Testis (tissue), 3 donors: ENCODE measurements around the gene RFXANK. TPM values are rescaled to one million over a fixed set of nuclear protein-coding genes. Genes with fewer than 3 reads are reported as not detected.

Experiments used
- DNase-seq: peaks from one replicate; pipeline ENCODE4 v3.0.0-alpha.2; 2019
- H3K27ac ChIP-seq, 2 donors: fragments of 200-600 bp; sonication (generic); one replicate each; pipeline ENCODE4 v1.5.1; 2019
- H3K27me3 ChIP-seq: fragments of 200-600 bp; sonication (generic); one replicate; pipeline ENCODE4 v1.5.1; 2019
- H3K36me3 ChIP-seq: fragments of 200-600 bp; sonication (generic); one replicate; pipeline ENCODE4 v1.5.1; 2017; ENCODE audit warnings: low read depth; ENCODE audit errors: missing control alignments
- H3K4me1 ChIP-seq: fragments of 200-600 bp; sonication (generic); one replicate; pipeline ENCODE4 v1.5.1; 2019
- H3K4me3 ChIP-seq, 2 donors: fragments of 200-600 bp; sonication (generic); one replicate each; pipeline ENCODE4 v1.5.1; 2017 to 2019
- H3K9me3 ChIP-seq: fragments of 200-600 bp; sonication (generic); one replicate; pipeline ENCODE4 v1.5.1; 2017
- CTCF ChIP-seq, 3 experiments: fragments of 450-650 bp in 2 of 3; fragments of 200-600 bp in 1 of 3; sonication (generic) in 1 of 3; IDR thresholded peaks; one replicate each; pipeline ENCODE4 v1.5.1; 2016 to 2019; ENCODE audit warnings: antibody characterized with exemption in 3 of 3, mild to moderate bottlenecking in 2 of 3, moderate library complexity in 1 of 3
- POLR2A ChIP-seq: fragments of 450-650 bp; IDR thresholded peaks from one replicate; pipeline ENCODE4 v1.6.1; 2017; ENCODE audit warnings: antibody characterized with exemption, mild to moderate bottlenecking, moderate library complexity
- WGBS, 2 donors: methylation state at CpG; one replicate each; pipeline ENCODE4 v1.1.5; 2018; 5-methylcytosine and 5-hydroxymethylcytosine counted together
- intact Hi-C: fragments of 100-400 bp; cut with DNase I; formaldehyde crosslinking; loops from one replicate; pipeline ENCODE4 v1.15.1; 2023; ENCODE audit warnings: low total_unique reads
- polyA plus RNA-seq: library from polyadenylated mRNA; stranded (reverse); fragments of 350-450 nt; fragmentation: Illumina TruSeq; extraction: RNeasy Lipid Tissue Mini Kit (QIAGEN cat#74804); gene quantifications from one replicate; pipeline ENCODE4 v1.2.3, GENCODE V29; 2014; ENCODE audit warnings: low read depth, low replicate concordance; ENCODE audit not compliant: insufficient read depth
- total RNA-seq, 2 donors: library from RNA; depleted of rRNA; stranded (reverse); fragments of >200 nt; gene quantifications; one replicate each; pipeline ENCODE4 v1.2.3, GENCODE V29; 2016

RFXANK gene
- total and polyA plus RNA-seq, 3 donors from 2014 or later, result 35.1 to 40.4 (median 35.7) TPM

- no peaks in the 10 kb centered on the region for H3K9me3 ChIP-seq
- no peak overlapping the region for H3K4me3 ChIP-seq
- TF ChIP-seq CTCF (IDR thresholded peaks at IDR 0.05), result no peak
- no peak for TF ChIP-seq POLR2A
- H3K27ac ChIP-seq, result no peak overlapping the region
- no peaks in the 10 kb centered on the region for H3K36me3 ChIP-seq
- intact Hi-C loops, result no loop called here
- H3K4me1 ChIP-seq, result no peaks in the 10 kb centered on the region
- DNase-seq, result no peak
- H3K27me3 ChIP-seq, result no peaks in the 10 kb centered on the region
- WGBS, 2 donors, result 73 to 83% methylated on average over 4 to 6 of the region's 6 CpGs
Observed at GRCh38 chr19:19223636-19224035, 31.6 kb downstream of the RFXANK start.

GRCh38 chr19:19224150-19224851 is 32.2 kb downstream of the RFXANK start:
- H3K36me3 ChIP-seq, result no peaks in the 10 kb centered on the region
- H3K4me3 ChIP-seq, result peak overlapping the region; percentile 40 to 47
- 40 to 63% methylated on average over 14 to 17 of the region's 17 CpGs for WGBS, 2 donors
- no peaks in the 10 kb centered on the region for H3K9me3 ChIP-seq
- H3K27me3 ChIP-seq, result no peaks in the 10 kb centered on the region
- intact Hi-C loops, result no loop called here
- no peak for DNase-seq
- H3K27ac ChIP-seq, result no peak overlapping the region
- no peaks in the 10 kb centered on the region for H3K4me1 ChIP-seq
- TF ChIP-seq CTCF (IDR thresholded peaks at IDR 0.05) (no peak), POLR2A (no peak)

- TF ChIP-seq CTCF (IDR thresholded peaks at IDR 0.05) (peak in 2 of 3 experiments; percentile 31 to 47), POLR2A (no peak)
- intact Hi-C loops, result no loop called here
- no peaks in the 10 kb centered on the region for H3K27me3 ChIP-seq
Observed at GRCh38 chr19:19224852-19225494, 32.9 kb downstream of the RFXANK start.

GRCh38 chr19:19226204-19226603 is 34.1 kb downstream of the RFXANK start:
- Histone ChIP-seq H3K36me3 (no peaks in the 10 kb centered on the region), H3K9me3 (no peaks in the 10 kb centered on the region), H3K27me3 (no peaks in the 10 kb centered on the region), H3K27ac (no peak overlapping the region), H3K4me3 (no peak overlapping the region), H3K4me1 (no peaks in the 10 kb centered on the region)
- DNase-seq, result no peak
- TF ChIP-seq POLR2A (no peak), CTCF (IDR thresholded peaks at IDR 0.05) (no peak)
- WGBS, 2 donors, result 73 to 84% methylated on average over 5 of the region's 5 CpGs
- intact Hi-C loops, result no loop called here

More at GRCh38 chr19:19224852-19225494, 32.9 kb downstream of the RFXANK start:
- peak; percentile 65 for DNase-seq
- Histone ChIP-seq H3K27ac (no peak overlapping the region), H3K4me3 (peak overlapping the region; percentile 40 to 47), H3K4me1 (no peaks in the 10 kb centered on the region), H3K9me3 (no peaks in the 10 kb centered on the region), H3K36me3 (no peaks in the 10 kb centered on the region)
- WGBS, 2 donors, result 1 to 12% methylated on average over 5 to 38 of the region's 59 CpGs
